Ovary (tissue), 3 donors: ENCODE measurements around the gene PKD1L1.

Experiments used
- CTCF ChIP-seq, 3 donors: fragments of 450-650 bp in 2 of 3; fragments of 200-600 bp in 1 of 3; IDR thresholded peaks; one replicate each; pipeline versions ENCODE4 v1.5.1 to v1.8.0; 2016 to 2022; ENCODE audit warnings: antibody characterized with exemption in 3 of 3, mild to moderate bottlenecking in 1 of 3
- EP300 ChIP-seq: sonication (generic); formaldehyde crosslinking; IDR thresholded peaks from one replicate; pipeline ENCODE4 v1.6.1; 2017; ENCODE audit warnings: antibody characterized with exemption
- donor health status: DM: no; HTN: no; CAD: no.

GRCh38 chr7:47746468-47746867 is 201.8 kb downstream of the PKD1L1 start:
- no peak for TF ChIP-seq CTCF (IDR thresholded peaks at IDR 0.05)
- no peak for TF ChIP-seq EP300
